ENCODE data around the gene WDFY4.

The WDFY4 gene

GRCh38 chr10:48655411-48656240 lies 29.0 kb upstream of the WDFY4 start:
- peak; percentile 45 for DNase-seq

GRCh38 chr10:48656241-48656913 lies 28.3 kb upstream of the WDFY4 start:
- DNase-seq, result peak; percentile 89

GRCh38 chr10:48656914-48657305 lies 27.8 kb upstream of the WDFY4 start:
- DNase-seq, result no peak

DNA sequence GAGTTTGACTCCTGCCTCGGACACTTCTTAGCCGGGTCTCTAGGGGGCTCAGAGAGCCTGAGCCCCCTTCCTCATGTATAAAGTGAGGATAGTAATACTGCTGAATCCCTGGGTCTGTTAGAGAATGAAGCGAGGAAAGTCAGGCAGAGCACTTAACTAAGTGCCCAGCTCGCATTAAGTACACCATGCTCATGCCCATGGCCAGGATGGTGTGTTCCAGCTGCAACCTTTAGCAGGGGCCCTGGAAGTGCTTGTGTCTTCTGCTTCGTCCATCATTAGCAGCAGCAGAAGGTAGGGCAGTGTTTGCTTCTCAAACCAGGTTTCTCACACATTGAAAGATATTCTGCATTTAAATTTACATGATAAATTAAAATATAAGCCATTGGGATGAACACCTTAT lies 27.3 kb upstream of the WDFY4 start:
- DNase-seq, result no peak

- DNase-seq, result peak; percentile 30
Measured at GRCh38 chr10:48658243-48658974, 26.3 kb upstream of the WDFY4 start.

- no peak for DNase-seq
Measured at GRCh38 chr10:48658975-48659269, 25.8 kb upstream of the WDFY4 start.

DNA sequence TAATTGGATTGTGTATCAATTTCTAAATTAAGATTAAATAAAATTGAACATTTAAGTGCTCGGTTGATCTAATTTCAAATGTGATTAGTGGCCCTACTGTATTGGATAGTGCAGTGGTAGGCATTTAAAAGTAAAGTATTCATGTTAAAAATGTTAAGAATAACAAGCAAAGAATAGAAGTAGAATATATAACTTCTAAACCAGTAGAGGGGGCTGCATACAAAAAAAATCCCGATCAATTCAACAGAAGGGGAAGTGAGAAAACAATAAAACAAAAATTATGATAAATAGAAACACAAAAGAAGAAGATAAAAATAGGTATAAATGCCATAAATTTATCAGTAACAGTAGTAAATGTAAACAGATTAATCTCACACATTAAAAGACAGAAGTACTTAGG lies 24.9 kb upstream of the WDFY4 start:
- DNase-seq, result peak; percentile 9

- DNase-seq, result no peak
Measured at GRCh38 chr10:48661441-48661840, 23.2 kb upstream of the WDFY4 start.

GRCh38 chr10:48667960-48668590 lies 16.6 kb upstream of the WDFY4 start:
- DNase-seq, result no peak

DNA sequence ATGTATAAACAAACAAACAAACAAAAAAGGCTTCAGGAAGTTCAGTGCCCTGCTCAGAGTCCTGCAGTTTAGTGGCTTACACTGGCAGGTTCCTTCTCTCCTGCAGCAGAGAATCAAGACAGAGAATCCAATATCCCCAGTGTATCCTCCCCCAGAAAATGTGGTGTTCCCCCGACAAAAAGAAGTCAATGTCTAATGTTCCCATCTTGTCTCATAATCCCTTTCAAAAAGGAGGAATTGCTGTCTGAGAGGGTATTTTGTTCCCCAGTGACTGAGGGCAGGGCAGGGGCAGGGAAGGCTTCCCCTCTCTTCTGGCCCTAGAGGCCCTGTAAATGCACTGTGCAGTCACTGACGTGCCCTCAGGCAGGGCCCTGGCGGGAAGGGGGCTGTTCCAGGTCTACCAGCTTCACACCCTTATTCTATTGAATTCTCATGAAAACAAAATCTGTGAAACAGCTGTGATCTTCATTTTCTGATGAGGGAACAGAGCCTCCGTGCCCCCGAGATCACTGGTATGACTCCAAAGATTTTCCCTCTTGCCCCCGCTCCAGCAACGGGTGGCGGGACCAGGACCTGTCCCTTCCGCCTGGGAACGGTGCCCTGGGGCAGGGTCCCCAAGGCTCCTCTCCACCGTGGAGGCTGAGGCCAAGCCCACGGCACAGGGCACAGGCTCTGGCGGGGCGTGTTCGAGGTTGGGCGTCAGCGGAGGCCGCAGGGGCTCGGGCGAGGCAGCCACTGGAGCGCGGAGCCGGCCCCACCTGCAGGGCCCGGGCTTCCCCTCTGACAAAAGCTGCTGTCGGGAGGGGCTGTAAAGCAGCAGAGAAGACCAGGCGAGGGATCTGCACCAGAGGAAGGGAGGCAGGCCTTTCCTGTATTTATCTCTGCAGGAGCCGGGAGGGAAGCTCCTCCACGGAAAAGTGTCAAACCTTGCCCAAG lies 13.4 kb upstream of the WDFY4 start:
- no peak for DNase-seq

DNA sequence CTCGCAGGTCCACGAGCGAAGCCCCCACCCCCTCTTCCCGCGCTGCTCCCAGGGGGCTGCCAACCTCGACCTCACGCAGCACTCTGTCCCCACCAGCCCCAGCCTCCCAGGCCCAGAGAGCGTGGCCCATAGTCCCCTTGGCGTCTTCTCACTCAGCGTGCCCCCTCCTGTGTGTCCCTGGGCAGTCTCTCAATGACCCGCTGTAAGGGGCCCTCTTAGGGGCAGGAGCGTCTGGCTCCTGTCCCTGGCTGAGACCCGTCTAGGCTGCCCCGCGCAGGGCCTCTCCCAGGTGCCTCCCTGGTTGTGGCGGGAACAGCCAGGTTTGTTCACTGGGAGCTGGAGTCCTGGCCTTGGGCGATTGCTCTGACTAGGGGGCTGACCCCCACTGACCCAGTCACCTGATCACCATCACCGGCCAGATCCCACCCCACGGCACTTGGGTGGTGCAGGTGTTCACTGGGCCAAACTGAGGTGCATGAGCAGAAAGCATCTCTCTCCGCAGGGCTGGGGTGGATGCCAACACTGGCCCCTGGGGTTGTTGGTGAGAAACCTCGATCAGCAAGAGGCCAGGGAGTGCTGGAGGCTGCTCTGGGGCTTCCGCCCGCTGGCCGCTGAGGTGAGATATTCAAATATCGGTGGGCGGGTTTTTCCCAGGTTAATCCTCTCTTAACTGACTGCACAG lies 12.6 kb upstream of the WDFY4 start:
- DNase-seq, result no peak

- no peak for DNase-seq
Measured at GRCh38 chr10:48672596-48673265, 11.9 kb upstream of the WDFY4 start.

DNA sequence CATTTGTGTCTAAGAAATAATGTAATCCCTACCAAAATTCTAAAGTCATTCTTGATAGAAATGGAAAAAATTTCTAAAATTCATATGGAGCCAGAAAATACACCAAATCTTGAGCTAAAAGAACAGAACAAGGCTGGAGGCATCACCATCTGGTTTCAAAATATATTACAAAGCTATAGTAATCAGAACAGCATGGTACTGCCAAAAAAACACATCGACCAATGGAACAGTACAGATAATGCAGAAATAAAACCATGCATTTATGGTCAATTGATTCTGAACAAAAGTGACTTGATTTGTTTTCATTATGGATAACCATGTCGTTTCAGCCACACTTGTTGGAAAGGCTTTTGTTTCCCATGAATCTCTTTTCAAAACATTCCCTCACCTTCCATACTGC lies 7.0 kb upstream of the WDFY4 start:
- DNase-seq, result no peak

GRCh38 chr10:48678041-48678440 lies 6.6 kb upstream of the WDFY4 start:
- DNase-seq, result no peak

- DNase-seq, result no peak
Measured at GRCh38 chr10:48681740-48682139, 2.9 kb upstream of the WDFY4 start.

DNA sequence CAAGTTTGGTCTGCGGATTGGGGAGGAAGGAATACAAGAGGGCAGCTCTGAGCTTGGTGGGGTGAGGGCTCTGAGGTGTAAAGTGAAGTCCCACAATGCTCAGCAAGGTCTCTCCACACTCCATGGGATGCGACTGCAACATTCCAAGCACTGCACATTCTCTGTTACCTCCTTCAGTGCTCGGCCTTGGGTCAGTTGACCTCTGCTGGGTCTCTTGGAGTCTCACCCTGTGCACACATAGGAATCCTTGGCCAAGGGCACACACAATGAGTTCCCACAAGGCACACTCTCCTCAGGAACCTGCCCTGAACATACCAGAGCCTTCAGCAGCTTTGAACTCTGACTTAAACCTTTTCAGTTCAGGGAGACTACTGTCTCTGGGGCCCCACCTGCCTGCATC lies 2.4 kb upstream of the WDFY4 start:
- DNase-seq, result no peak

GRCh38 chr10:48683424-48683823 lies 1.2 kb upstream of the WDFY4 start:
- no peak for DNase-seq

- no peak for DNase-seq
Measured at GRCh38 chr10:48683868-48684267, 805 bp upstream of the WDFY4 start.

DNA sequence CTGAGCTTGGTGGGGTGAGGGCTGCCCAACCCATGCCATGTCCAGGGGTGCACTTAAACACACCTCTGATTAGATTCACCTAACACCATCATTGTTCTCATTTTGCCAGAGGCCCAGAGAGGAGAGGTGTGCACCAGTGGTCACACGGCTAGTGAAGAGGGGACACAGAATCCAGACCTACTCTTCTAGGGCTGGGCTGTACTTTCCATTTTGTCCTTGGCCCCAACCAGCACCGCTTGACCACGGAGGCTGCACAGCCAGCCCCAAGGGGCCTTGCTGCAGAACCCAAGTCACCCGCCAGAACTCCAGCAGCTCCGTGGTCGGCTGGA lies 246 bp upstream of the WDFY4 start:
- DNase-seq, result no peak

- DNase-seq, result no peak
Measured at GRCh38 chr10:48685731-48686130, 1.1 kb downstream of the WDFY4 start.
